ENCODE results near the gene CNTNAP1.
A peak's percentile ranks its signal among the peaks of the same experiment; 100 is the strongest.
"Not testable (repeated sequence)": the region's sequence is repeated elsewhere in the genome, so short reads cannot be mapped to it uniquely, and the experiment has no call there.

Gene CNTNAP1

DNA sequence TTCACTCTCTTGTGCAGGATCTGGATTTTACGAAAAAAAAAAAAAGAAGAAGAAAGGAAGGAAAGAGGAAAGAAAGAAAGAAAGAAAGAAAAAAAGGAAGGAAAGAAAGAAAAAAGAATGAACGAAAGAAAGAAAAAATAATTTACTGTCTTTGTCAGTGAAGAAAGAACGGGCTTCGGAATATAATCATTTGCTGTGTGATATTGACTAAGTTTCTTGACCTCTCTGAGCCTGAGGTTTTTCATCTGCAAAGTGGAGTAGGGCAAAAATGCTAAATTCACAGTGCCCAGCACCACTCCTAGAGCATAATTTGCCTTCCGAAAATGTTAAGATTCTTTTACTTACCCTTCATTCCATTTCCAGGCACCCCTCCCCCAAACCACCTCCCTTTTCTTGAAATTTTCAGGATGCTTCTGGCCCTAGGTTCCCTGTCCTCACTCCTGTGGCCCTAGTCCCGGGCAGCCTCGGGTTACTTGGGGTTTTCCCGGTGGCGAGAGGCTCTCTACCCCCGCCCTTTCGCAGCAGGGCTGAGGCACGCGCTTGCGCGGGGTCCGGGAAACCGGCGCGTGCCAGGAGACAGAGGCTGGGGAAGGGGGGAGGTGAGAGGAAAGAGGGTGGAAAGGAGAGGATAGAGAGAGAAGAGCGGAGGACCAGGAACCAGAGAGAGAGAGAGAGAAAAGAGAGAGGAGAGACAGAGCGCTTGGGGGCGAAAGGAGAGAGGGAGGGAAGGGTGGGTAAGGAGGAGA lies at the start of gene CNTNAP1:
CNTNAP1 (plus strand) TSS at position 556 of the 746 bp plus-strand sequence. CDS start 299 bp downstream, outside the sequence.
- no peak for DNase-seq (ENCODE audit: low spot score)

DNA sequence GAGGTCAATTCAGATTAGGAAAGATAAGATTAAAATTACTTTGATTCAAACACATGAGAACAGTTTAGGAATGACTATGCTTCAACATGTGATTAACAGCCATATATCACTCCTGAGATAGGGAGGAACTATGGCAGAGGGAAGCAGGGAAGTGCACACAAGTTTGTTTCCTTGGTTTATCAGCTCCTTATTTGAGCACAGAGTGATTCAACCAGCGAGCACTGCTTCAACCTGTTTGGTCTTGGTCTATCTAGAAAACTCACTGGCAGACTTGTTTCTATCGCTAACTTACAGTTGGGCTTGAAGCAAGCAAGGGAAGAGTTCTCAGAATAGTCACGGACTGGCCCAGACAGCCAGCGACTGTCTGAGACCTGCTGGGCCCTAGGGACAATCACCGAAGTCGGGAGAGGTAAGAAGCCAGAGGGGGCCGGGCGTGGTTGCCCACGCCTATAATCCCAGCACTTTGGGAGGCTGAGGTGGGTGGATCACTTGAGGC lies 49.3 kb upstream of the CNTNAP1 start:
- no peak for DNase-seq (ENCODE audit: low spot score)

DNA sequence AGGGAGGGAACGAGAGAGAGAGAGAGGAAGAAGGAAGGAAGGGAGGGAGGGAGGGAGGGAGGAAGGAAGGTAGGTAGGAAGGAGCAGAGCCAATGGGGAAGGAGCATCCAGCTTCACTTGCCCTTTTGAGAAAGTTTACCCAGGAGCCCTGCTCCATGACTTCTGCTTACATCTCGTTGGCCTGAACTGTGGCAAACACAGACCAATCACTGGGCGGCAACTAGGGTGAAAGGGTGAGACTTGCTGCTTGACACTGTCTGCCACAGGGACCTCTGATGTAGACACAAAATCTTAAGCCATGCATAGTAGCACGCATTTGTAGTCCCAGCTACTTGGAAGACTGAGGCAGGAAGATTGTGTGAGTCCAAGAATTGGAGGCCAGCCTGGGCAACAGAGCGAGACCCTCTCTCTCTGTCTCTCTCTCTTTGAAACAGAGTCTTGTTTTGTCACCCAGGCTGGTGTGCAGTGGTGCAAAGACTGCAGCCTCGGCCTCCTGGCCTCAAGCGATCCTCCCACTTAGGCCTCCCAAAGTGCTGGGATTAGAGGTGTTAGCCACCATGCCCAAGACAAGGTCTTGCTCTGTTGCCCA lies 42.7 kb upstream of the CNTNAP1 start:
- DNase-seq (ENCODE audit: low spot score) = no peak

DNA sequence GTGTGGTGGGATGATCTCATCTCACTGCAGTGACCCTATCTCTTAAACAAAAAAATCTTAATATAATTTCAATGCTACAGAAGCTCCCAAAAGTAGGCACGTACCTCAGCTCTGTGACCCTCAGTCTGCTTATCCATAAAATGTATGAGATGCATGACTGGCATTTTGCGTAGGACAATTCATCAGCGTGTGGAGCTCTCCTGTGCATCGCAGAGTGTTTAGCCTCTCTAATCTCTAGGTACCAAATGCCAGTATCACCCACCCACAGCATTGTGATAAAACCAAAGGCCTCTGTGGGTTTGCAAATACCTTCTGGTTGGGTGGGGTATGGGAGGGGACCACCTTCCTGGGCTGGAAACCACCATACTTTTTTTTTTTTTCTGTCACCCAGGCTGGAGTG lies 42.2 kb upstream of the CNTNAP1 start:
- no peak for DNase-seq (ENCODE audit: low spot score)

DNA sequence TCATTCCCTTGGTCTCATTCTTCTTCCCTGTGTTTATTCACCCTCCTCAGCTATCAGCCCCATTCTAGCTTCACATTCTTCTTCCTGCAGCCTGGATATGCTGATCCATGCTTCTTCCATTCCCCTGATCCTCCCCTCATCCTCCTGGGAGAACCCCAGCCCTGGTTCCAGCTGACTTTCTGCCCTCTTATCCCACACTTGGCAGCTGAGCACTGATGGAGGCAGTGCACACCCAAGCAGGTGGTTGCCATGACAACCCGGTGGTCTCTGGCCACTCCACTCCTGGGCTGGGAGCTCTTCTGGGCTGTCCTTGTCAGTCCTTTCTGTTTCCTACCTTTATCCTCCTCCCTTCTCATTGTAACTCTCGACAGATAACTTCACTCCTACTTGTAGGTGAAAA lies 40.0 kb upstream of the CNTNAP1 start:
- no peak for DNase-seq (ENCODE audit: low spot score)

DNA sequence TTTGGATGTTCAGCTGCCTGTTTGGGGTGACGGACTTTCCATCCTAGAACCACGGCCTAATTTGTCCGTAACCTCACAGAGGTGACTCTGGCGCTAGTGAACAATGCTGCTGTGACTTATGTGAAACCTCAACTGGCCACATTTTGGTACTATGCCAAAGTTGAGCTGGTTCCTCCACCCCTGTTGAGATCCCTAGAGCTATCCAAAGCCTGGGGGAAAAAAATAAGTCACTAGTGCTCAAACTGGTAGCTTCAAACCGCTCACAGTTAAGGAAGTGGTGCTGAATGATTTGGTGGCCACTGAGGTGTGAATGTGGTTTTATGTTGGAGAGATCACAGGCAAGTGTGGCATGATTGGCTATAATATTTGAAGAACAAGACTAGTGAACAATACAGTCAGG lies 34.6 kb upstream of the CNTNAP1 start:
- no peak for DNase-seq (ENCODE audit: low spot score)

DNA sequence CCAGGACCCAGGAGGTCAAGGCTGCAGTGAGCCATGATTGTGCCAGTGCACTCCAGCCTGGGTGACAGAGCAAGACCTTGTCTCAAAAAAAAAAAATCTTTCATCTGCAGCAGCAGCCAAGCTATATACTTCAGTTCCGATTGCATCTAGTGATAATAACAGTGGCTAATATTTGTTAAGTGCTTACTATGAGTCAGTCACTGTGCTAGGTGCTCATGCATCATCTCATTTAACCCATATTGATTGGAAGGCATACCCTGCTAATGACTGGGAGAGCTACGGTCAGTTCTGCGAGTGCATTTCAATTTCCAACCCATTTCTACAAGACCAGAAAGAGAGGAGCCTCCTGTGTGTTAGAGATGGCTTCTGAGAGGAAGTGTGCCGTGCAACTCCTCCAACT lies 30.9 kb upstream of the CNTNAP1 start:
- DNase-seq (ENCODE audit: low spot score) = no peak

DNA sequence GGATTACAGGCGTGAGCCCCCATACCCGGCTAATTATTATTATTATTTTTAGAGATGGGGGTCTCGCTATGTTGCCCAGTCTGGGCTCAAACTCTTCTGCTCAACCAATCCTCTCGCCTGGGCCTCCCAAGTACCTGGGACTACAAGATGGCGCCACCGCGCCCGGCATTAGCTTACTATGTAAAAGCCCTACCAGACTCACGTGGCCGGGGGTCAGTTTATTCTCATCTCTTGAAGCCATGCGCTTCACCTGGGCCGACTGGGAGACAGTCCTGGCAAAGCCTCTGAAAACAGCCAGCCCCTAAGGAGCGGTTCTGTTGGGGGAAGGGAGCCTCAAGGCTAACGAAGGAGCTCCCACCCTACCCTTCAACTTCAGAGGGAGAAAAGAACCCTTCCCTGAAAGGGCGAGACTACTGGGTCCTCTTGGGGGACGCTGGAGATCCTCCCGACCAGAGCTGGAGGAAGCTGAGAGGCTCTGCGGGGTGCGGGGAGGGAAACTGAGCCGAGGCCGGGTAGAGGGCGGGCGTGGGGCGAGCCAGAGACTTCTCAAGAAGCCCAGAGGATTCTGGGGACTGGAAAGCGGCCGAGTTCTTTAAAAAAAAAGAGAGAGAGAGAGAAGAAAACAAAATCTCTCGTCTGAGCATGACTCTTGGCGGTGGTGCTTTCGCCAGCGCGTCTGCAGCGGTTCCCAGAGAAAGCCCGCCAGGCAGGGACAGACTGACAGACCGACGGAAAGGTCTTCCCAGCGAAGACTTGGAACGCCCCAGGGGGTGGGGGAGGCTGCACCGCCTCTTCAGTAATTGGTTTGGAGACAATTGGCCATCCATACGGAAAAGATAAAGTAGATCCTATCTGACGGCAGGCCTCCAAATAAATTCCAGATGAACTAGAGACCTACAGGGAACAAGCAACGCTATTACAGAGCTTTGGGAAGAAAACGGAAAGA lies 28.9 kb upstream of the CNTNAP1 start:
- no peak for DNase-seq (ENCODE audit: low spot score)

DNA sequence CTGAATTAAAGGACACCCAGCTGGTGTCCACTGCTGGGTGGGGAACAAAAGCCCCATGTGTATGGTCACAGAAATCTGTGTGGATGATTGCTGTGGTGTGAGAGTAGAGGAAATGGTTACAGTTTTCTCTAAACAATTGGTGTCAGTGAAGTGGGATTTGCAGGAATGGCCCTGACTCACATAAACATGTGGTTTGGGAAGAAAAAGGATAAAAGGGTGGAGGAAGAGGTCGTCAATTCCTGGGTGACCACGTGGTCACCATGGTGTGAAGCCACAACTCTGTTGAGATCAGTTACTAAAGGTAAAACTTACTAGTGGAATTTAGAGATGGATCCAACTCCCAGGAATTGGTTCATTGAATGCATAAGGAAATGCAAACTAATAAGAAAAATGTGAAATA lies 26.8 kb upstream of the CNTNAP1 start:
- DNase-seq (ENCODE audit: low spot score) = no peak

DNA sequence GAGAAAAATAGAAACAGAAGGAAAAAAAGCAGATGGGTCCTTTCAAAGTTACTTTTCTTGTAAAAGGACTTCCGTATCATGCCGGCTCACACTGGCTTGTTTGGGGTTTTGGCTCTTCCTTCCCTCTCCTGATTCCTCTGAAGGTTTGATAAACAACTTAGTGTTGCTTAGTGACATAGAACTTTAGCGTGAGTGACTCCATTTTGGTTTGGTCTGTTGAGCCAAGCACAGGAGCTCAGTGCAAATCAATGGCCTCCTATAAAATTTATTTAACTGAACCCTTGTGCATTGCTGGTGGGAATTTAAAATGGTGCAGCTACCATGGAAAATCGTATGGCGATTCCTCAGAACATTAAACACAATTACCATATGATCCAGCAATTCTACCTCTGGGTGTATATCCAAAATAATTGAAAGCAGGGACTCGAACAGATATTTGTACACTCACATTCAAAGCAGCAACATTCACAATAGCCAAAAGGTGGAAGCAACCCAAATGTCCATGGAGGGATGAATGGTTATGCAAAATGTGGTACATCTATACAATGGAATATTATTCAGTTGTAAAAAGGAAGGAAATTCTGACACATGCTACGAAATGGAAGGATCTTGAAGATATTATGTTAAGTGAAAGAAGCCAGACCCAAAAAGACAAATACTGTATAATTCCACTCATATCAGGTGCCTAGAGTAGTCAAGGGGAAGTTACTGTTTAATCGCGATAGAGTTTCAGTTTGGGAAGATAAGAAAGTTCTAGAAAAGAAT lies 24.3 kb upstream of the CNTNAP1 start:
- DNase-seq (ENCODE audit: low spot score) = no peak

DNA sequence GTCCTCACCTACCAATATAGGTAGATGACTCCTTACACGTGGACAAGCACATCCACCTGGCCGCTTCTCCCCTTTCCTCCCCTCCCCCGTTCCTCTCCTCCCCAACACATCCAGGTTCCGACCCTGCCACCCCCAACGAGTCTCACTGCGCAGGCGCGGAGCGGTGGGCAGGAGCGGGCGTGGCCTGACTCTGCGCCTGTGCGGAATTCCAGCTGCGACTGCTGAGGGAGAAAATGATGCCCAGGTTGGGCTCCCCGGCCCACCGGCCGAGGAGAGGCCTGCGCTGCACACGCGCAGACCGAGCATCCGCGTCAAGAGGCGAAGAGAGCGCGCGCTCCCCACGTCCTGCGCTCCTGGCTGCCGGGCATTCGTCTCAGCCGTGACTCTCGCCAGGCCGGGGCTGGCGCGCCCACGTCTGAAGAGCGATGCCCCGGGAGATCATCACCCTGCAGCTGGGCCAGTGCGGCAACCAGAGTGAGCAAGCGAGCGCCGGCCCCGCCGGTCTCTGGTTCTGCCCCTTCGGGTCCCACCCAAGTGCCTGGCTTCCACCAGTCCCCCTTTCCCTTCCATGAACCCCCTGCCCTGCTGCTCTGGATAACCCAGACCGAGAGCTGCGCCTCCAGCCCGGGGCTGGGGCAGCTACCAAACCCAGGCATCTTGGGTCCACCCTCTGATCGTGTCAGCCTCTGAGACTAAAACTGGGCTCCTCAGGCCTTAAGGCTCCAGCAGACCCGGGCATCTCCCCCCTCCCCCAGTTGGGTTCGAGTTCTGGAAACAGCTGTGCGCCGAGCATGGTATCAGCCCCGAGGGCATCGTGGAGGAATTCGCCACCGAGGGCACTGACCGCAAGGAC lies 23.0 kb upstream of the CNTNAP1 start, which contains the start of gene TUBG2:
TUBG2 (plus strand) TSS at position 206 of the 853 bp plus-strand sequence; CDS start at position 426, 220 bp downstream.
- peak; percentile 78 for DNase-seq (ENCODE audit: low spot score)

DNA sequence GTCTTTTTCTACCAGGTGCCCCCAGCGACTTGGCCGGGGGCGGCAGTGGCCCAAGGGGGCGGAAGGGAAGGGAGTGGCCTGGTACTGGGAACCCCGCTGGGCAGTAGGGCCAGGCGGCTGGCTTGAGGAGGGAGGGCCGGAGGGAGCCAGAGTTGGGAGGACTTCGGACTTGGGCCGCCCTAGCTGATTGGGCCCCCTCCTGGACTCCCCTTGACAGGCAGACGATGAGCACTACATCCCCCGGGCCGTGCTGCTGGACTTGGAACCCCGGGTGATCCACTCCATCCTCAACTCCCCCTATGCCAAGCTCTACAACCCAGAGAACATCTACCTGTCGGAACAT lies 22.4 kb upstream of the CNTNAP1 start:
- not testable (repeated sequence) for DNase-seq (ENCODE audit: low spot score)

DNA sequence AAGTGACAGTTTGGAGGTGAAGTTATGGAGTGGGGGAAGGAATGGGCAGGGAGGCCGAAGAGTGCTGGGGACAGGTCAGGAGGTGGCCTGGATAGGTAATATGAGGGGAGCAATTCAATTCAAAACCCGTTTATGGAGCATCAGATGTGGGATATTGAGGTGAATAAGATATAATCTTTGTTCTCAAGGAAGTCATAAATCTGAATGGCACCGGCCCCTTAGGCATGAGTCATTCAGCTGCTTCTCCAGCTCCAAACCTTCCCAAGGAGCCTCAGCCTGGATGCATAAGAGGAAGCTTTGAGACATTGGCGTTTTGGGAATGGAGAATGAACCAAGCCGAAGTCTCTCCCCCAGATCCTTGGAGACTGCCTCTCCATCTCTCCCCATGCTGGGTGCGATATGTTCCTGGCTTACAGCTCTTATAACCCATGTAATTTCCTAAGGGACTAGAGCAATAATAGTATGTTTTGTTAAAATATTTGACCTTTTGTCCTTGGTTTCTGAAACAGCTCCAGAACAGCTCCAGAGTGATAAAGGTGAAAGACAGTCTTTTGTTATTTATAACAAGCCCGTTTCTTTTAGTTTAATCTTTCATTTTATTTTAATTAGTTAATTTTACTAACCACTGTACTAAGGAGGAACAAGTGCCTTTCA lies 21.5 kb upstream of the CNTNAP1 start:
- DNase-seq (ENCODE audit: low spot score) = no peak

DNA sequence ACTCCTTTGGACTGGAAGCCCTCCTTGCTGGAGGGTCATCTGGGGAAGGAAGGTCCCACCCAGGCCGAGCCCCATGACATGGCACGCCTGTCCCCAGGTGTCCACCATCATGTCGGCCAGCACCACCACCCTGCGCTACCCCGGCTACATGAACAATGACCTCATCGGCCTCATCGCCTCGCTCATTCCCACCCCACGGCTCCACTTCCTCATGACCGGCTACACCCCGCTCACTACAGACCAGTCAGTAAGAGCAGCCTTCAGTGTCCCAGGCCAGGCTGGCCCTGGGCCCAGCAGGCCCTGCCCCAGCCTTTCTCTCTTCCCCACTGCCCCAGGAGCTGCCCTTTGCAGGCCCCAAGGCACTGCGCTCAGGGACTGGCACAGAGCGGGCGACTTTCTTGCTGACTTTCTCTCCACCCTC lies 16.7 kb upstream of the CNTNAP1 start:
- DNase-seq (ENCODE audit: low spot score) = no peak

DNA sequence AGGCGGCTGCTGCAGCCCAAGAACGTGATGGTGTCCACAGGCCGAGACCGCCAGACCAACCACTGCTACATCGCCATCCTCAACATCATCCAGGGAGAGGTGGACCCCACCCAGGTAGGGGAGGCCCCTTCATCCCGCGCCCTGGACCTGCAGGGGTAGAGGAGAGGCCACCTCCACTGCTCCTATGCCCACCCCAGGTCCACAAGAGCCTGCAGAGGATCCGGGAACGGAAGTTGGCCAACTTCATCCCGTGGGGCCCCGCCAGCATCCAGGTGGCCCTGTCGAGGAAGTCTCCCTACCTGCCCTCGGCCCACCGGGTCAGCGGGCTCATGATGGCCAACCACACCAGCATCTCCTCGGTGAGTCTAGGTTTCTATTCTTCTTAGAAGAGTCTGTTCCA lies 16.2 kb upstream of the CNTNAP1 start:
- not testable (repeated sequence) for DNase-seq (ENCODE audit: low spot score)

DNA sequence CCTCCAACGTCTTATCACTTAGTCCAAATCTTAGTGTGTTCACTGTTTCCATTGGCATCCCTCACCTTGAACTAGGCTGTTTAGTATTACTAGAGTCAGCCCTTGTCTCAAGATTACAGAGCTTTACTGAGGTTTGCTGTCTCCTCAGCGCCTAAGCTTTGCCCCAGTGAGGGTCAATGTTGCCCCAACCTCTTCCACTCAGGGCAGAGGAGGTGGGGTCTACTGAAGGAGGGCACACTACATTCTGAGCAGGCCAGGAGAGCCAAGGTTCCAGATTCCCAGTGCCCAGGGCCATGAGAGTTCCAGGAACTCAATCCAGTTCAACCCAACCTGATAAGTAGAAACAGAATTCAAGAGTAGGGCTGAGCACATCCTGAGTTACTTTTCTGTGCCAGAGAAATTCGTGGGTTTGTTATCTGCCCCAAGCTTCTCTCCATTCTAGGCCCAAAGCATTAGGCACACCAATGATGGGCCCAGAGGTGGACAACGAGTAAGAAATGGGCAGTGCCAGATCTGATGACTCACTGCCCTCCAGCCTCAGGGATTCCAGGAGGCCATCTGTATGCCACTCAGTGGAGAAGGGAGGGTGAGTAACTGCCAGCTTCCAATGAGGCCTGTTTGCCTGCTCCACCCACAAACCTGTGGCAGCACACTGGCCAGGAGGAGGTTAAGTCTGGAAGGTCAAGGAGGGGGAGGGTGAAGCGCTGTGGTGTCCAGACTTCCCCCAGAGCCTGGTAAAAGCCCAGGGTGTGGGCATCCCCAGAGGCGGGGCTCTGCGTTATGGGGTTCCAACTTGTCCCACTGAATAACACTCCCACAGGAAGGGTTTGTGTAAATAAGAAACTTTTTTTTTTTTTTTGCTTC lies 15.0 kb upstream of the CNTNAP1 start:
- no peak for DNase-seq (ENCODE audit: low spot score)

DNA sequence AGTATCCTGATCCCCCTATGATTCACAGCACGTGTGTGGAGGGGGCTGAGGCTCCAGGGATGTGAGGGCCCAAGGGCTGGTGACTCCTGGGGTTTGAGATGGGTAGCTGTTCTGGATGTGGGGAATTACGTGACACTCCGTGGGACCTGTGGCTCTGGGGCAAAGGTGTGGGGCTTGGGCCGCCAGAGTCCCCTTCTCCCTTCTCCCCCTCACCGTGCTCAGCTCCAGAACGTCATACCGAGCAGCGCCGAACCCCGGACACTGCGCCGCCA lies 12.7 kb upstream of the CNTNAP1 start:
- DNase-seq (ENCODE audit: low spot score) = no peak

DNA sequence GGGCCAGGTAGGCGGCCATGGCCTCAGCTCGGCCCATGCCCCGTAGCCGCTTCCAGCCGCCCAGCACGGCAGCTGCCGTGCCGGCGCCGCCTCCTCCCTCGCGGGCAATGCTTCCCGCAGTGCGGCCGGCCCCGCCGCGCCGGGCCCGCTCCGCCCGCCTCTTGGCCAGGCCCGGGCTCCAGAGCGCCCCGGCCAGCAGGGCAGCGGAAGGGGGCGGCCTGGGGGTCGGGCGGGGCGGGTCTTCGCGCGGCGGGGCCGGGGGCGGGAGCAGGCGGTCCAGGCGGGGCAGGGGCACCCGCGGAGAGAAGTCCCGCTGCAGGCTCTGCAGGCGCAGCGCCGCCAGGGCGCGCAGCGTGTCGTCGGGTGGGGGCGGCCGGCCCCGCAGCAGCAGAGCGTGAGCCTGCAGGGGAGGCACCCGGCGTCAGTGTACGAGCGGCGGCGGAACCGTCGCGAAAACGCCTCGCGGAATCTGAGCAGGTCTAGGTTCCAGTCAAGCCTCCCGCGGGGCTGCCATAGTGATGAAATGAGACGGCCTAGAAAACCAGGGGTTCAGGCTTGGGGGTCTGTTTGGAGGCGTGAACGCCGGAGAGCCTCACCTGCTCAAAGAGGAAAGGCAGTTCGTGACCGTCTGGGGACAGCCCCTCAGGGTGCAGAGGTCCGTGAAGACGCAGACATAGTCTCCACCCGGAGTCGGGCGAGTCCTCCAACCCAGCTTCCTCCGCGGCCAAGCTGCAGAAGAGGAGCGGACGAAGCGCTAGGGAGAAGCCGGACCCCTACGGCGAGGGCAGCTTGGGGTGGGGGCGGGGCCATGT lies 12.1 kb upstream of the CNTNAP1 start:
- peak; percentile 28 for DNase-seq (ENCODE audit: low spot score)
